ENCODE measurements around the gene SNPH.

The SNPH gene

GRCh38 chr20:1265226-1265915 is 723 bp upstream of the SNPH start:
- FAIRE-seq, result no peak

- no peak for FAIRE-seq
These were observed 253 bp upstream of the SNPH start for GRCh38 chr20:1265916-1266166.

- FAIRE-seq, result no peak
These were observed 1.1 kb downstream of the SNPH start for GRCh38 chr20:1267161-1267560.

GRCh38 chr20:1267809-1268374 is 1.8 kb downstream of the SNPH start:
- no peak for FAIRE-seq

GRCh38 chr20:1269235-1269634 is 3.1 kb downstream of the SNPH start:
- no peak for FAIRE-seq

GRCh38 chr20:1269850-1270249 is 3.8 kb downstream of the SNPH start:
- no peak for FAIRE-seq

GRCh38 chr20:1272368-1273100 is 6.4 kb downstream of the SNPH start:
- no peak for FAIRE-seq

- no peak for FAIRE-seq
These were observed 7.3 kb downstream of the SNPH start for GRCh38 chr20:1273366-1273765.

GRCh38 chr20:1274485-1275311 is 8.6 kb downstream of the SNPH start:
- FAIRE-seq, result no peak

GRCh38 chr20:1275919-1276318 is 9.8 kb downstream of the SNPH start:
- no peak for FAIRE-seq

GRCh38 chr20:1277529-1278322 is 11.6 kb downstream of the SNPH start:
- FAIRE-seq, result no peak

GRCh38 chr20:1278993-1279392 is 12.9 kb downstream of the SNPH start:
- FAIRE-seq, result no peak

GRCh38 chr20:1280195-1281102 is 14.4 kb downstream of the SNPH start:
- FAIRE-seq, result no peak

GRCh38 chr20:1281279-1282057 is 15.4 kb downstream of the SNPH start:
- no peak for FAIRE-seq

GRCh38 chr20:1282966-1283365 is 16.9 kb downstream of the SNPH start:
- FAIRE-seq, result no peak

GRCh38 chr20:1283522-1284510 is 17.7 kb downstream of the SNPH start:
- no peak for FAIRE-seq

GRCh38 chr20:1286267-1287024 is 20.4 kb downstream of the SNPH start:
- no peak for FAIRE-seq

GRCh38 chr20:1287306-1287705 is 21.2 kb downstream of the SNPH start:
- no peak for FAIRE-seq
